GM12878 (cell line): ENCODE results near the gene PRSS2. TPM values are rescaled to one million over a fixed set of nuclear protein-coding genes. Genes with fewer than 3 reads are reported as not detected.

Source experiments
- ATAC-seq: fragments of 200-7000 bp; cut with Tn5 transposase; 3 replicates; pipeline ENCODE4 v1.9.1; 2020; ENCODE audit warnings: mild to moderate bottlenecking, moderate library complexity
- BruUV-seq: library from RNA; stranded (reverse); fragments of 400-500 nt; replicated peaks from 2 replicates; lab custom pipeline; 2021; lab: Mats Ljungman, UMichigan
- CTCF ChIA-PET: fragments of 300-600 bp; sonication (Branson Sonifier 250); formaldehyde crosslinking; extraction: SDS; loops from one replicate; lab custom pipeline; 2021; ENCODE audit warnings: inconsistent platforms; lab: Yijun Ruan, JAX
- POLR2A ChIA-PET: fragments of 350-600 bp; formaldehyde crosslinking; extraction: SDS; loops from one replicate; lab custom pipeline; 2021; ENCODE audit warnings: inconsistent platforms; lab: Charles Lee
- RAD21 ChIA-PET: fragments of 300-600 bp; sonication (Branson Sonifier 250); formaldehyde crosslinking; loops from one replicate; lab custom pipeline; 2023; ENCODE audit warnings: antibody characterized with exemption; ENCODE audit not compliant: unreplicated experiment; lab: Charles Lee
- SMC1A ChIA-PET: fragments of 300-600 bp; sonication (Branson Sonifier 250); formaldehyde crosslinking; loops from one replicate; lab custom pipeline; 2023; ENCODE audit not compliant: unreplicated experiment, uncharacterized antibody; lab: Charles Lee
- DNase-seq: peaks from one replicate; pipeline ENCODE4 v3.0.0-alpha.2; 2011; ENCODE audit warnings: low read depth, low spot score
- FAIRE-seq: peaks from 3 replicates; lab custom pipeline; 2011; peaks lifted over from hg19 to GRCh38; lab: Jason Lieb, UNC
- H2AFZ ChIP-seq: 2 replicates; pipeline ENCODE4 v1.6.0; 2011; ENCODE audit warnings: low read depth, low read length, control low read depth; ENCODE audit not compliant: control insufficient read depth
- H3K27ac ChIP-seq: 2 replicates; pipeline ENCODE4 v1.5.1; 2011; ENCODE audit warnings: control low read depth; ENCODE audit not compliant: control insufficient read depth, insufficient read depth
- H3K27me3 ChIP-seq, 2 experiments: replicated peaks in 1 of 2; 2 replicates each; pipeline versions ENCODE4 v1.6.0 to v1.6.1; 2011; ENCODE audit warnings: low read length in 1 of 2; ENCODE audit not compliant: control insufficient read depth in 2 of 2, insufficient read depth in 2 of 2
- H3K36me3 ChIP-seq, 2 experiments: 2 replicates each; pipeline ENCODE4 v1.5.1; 2011; ENCODE audit warnings: low read length in 1 of 2; ENCODE audit not compliant: control insufficient read depth in 2 of 2, insufficient read depth in 2 of 2
- H3K4me1 ChIP-seq: 2 replicates; pipeline ENCODE4 v1.6.1; 2011; ENCODE audit warnings: mild to moderate bottlenecking, low read length, moderate library complexity, mixed read lengths; ENCODE audit not compliant: control insufficient read depth, insufficient read depth
- H3K4me2 ChIP-seq: 2 replicates; pipeline ENCODE4 v1.6.0; 2011; ENCODE audit warnings: control low read depth; ENCODE audit not compliant: control insufficient read depth, insufficient read depth
- H3K4me3 ChIP-seq: fragments of 200-600 bp; sonication (generic); 2 replicates; pipeline ENCODE4 v1.5.1; 2016
- H3K79me2 ChIP-seq: 2 replicates; pipeline ENCODE4 v1.6.0; 2011; ENCODE audit warnings: low read length; ENCODE audit not compliant: control insufficient read depth, insufficient read depth
- H3K9ac ChIP-seq: 2 replicates; pipeline ENCODE4 v1.8.0; 2011; ENCODE audit warnings: low read length, control low read depth, mixed read lengths; ENCODE audit not compliant: control insufficient read depth, insufficient read depth
- H3K9me3 ChIP-seq: replicated peaks from 3 replicates; pipeline ENCODE4 v1.5.1; 2011; ENCODE audit warnings: mild to moderate bottlenecking, low read length; ENCODE audit not compliant: control insufficient read depth, insufficient read depth
- H4K20me1 ChIP-seq: 2 replicates; pipeline ENCODE4 v1.6.0; 2011; ENCODE audit not compliant: control insufficient read depth, insufficient read depth
- CHD1 ChIP-seq: IDR thresholded peaks from 2 replicates; pipeline ENCODE4 v1.6.1; 2012; ENCODE audit warnings: low read depth, low read length, improper control_type of control experiment
- KLF5 ChIP-seq: fragments of 450-650 bp; IDR thresholded peaks from 2 replicates; pipeline ENCODE4 v1.6.1; 2014; ENCODE audit warnings: mild to moderate bottlenecking; ENCODE audit not compliant: partially characterized antibody
- LARP7 ChIP-seq: fragments of 450-650 bp; IDR thresholded peaks from 2 replicates; pipeline ENCODE4 v1.6.1; 2017; ENCODE audit warnings: mild to moderate bottlenecking
- MYC ChIP-seq: IDR thresholded peaks from 2 replicates; pipeline ENCODE4 v1.6.1; 2011; ENCODE audit warnings: mild to moderate bottlenecking, low read length, moderate library complexity, inconsistent platforms; ENCODE audit not compliant: insufficient read depth, insufficient replicate concordance, insufficient read length, severe bottlenecking
- POLR2AphosphoS5 ChIP-seq: IDR thresholded peaks from 2 replicates; pipeline ENCODE4 v1.6.1; 2011; ENCODE audit warnings: mild to moderate bottlenecking, low read length, inconsistent platforms
- RAD51 ChIP-seq: fragments of 450-650 bp; IDR thresholded peaks from 2 replicates; pipeline ENCODE4 v1.6.1; 2016; ENCODE audit warnings: moderate library complexity, mild to moderate bottlenecking, inconsistent platforms
- SMAD5 ChIP-seq: IDR thresholded peaks from 2 replicates; pipeline ENCODE4 v1.6.1; 2016; ENCODE audit warnings: antibody characterized with exemption, low read depth
- SMC3 ChIP-seq: IDR thresholded peaks from 2 replicates; pipeline ENCODE4 v1.6.1; 2011; ENCODE audit warnings: low read length, improper control_type of control experiment, borderline replicate concordance
- ZNF622 ChIP-seq: fragments of 450-650 bp; IDR thresholded peaks from 2 replicates; pipeline ENCODE4 v1.6.1; 2017; ENCODE audit warnings: mild to moderate bottlenecking, inconsistent platforms
- in situ Hi-C: fragments of 300-500 bp; cut with MboI; formaldehyde crosslinking; loops from 9 replicates; pipeline ENCODE4 v1.14.3; 2018; ENCODE audit warnings: mixed read lengths
- intact Hi-C: fragments of 100-400 bp; cut with micrococcal nuclease; formaldehyde crosslinking; loops from one replicate; pipeline ENCODE4 v1.14.2; 2022; ENCODE audit not compliant: unreplicated experiment
- polyA plus RNA-seq, 11 experiments: library from polyadenylated mRNA; depleted of rRNA in 4 of 11; unstranded in 6 of 11; stranded (reverse) in 5 of 11; fragments of >200 nt; fragmentation: Nextera tagmentation in 4 of 11; fragmentation: Illumina TruSeq in 1 of 11; extraction: Ambion mirVana in 4 of 11; extraction: Trizol in 1 of 11; gene quantifications; 1 replicate in 1 of 11; 2 replicates in 10 of 11; pipeline versions ENCODE4 v1.2.1 to v1.2.3, GENCODE V29; 2011 to 2016; ENCODE audit warnings: inconsistent platforms in 2 of 11, missing spikeins in 2 of 11, low read depth in 1 of 11
- total RNA-seq, 4 experiments: library from RNA; depleted of rRNA in 3 of 4; stranded (reverse); fragments of >200 nt in 3 of 4; fragmentation: Illumina TruSeq in 1 of 4; extraction: Trizol in 1 of 4; gene quantifications; 2 replicates each; pipeline versions ENCODE4 v1.2.1 to v1.2.3, GENCODE V29; 2013 to 2021
- TF ChIP-seq, protein P1 (sequence below): fragments of 450-650 bp; IDR thresholded peaks from 2 replicates; pipeline ENCODE4 v1.6.1; 2016; ENCODE audit warnings: mild to moderate bottlenecking

The PRSS2 gene
- total and polyA plus RNA-seq, 10 of the 15 experiments (the other 5 are each of a cell fraction or from before 2014, with no cell fraction given), result 0.21 to 28.8 (median 0.41) TPM; not detected in 7

DNA sequence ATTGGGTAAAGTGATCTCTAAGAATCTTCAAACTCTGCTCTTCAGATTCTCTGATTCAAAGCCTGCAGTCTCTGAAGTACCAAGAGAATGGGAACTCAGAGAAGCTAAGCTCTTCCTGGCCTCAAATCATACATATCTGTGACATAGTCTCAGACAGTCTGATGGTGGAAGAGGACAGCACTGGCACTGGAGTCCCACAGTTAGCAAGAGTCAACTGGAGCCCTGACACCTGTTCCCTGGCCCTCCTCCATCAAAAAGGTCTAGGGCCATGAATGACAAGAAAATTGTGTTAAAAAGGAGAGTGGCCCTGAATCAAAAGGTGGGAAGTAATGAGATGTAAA lies 37.7 kb downstream of the PRSS2 start:
- Histone ChIP-seq H3K79me2 (no peaks in the 10 kb centered on the region), H3K9me3 (no peaks in the 10 kb centered on the region), H3K36me3 (no peaks in the 10 kb centered on the region), H2AFZ (peak overlapping the region; percentile 5; the same call in 1 of the 2 replicates), H3K4me2 (peak overlapping the region; percentile 81), H3K27me3 (no peaks in the 10 kb centered on the region), H3K9ac (peak overlapping the region; percentile 72)
- no peak for FAIRE-seq
- ChIA-PET SMC1A (interaction anchor here (0.8 to 12.9 kb wide), 16 partner anchors 11 to 225 kb away, joined by 3 to 786 read pairs (median 5); partner anchors contain the start of gene PRSS2), CTCF (interaction anchor here (0.6 to 28.6 kb wide), 16 partner anchors 9 to 221 kb away, joined by 3 to 1055 read pairs (median 6); partner anchors contain the start of gene PRSS2)
- peak; percentile 40 for ATAC-seq
- intact Hi-C loops, result loop anchor here (1.0 to 2.0 kb wide), 2 partner anchors 11 to 22 kb away; no protein-coding TSS in a partner anchor
- TF ChIP-seq ZNF622, result no peak
- no peak for TF ChIP-seq RAD51
- 0 out of 2 replicates have a peak, but pooled peaks have one; percentile 1 for TF ChIP-seq SMC3
- no peak for TF ChIP-seq POLR2AphosphoS5
- no peak for TF ChIP-seq KLF5
- TF ChIP-seq, protein P1, sequence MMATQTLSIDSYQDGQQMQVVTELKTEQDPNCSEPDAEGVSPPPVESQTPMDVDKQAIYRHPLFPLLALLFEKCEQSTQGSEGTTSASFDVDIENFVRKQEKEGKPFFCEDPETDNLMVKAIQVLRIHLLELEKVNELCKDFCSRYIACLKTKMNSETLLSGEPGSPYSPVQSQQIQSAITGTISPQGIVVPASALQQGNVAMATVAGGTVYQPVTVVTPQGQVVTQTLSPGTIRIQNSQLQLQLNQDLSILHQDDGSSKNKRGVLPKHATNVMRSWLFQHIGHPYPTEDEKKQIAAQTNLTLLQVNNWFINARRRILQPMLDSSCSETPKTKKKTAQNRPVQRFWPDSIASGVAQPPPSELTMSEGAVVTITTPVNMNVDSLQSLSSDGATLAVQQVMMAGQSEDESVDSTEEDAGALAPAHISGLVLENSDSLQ, result 0 out of 2 replicates have a peak, but pooled peaks have one; percentile 10
- peak; percentile 43; the same call in 1 of the 2 replicates for TF ChIP-seq SMAD5
- TF ChIP-seq MYC, result no peak
- 0 out of 2 replicates have a peak, but pooled peaks have one; percentile 15 for TF ChIP-seq CHD1
- TF ChIP-seq LARP7, result no peak
- TF ChIP-seq, all 136 proteins: peak for 4
- TSS peak; percentile 98 for BruUV-seq
- RAD21 ChIA-PET, result interaction anchor here (0.7 to 13.5 kb wide), 12 partner anchors 8 to 226 kb away, joined by 3 to 813 read pairs (median 6); partner anchors contain the start of gene PRSS2
- peak overlapping the region; percentile 99 for H3K27ac ChIP-seq
- POLR2A ChIA-PET, result interaction anchor here (0.6 to 15.3 kb wide), 6 partner anchors 13 to 146 kb away, joined by 3 to 325 read pairs (median 8); partner anchors contain the start of gene PRSS2
- in situ Hi-C loops, result loop anchor here (10.0 kb wide), 1 partner anchor 1244 kb away; no protein-coding TSS in a partner anchor
- peaks cover 57% of the 10 kb centered on the region for H3K4me1 ChIP-seq
- H4K20me1 ChIP-seq, result no peaks in the 10 kb centered on the region
- no peak for DNase-seq
- peak overlapping the region; percentile 30; the same call in 1 of the 2 replicates for H3K4me3 ChIP-seq
